HG02571 (cell line): Measurements from ENCODE around the gene TAAR6.
"Not testable (repeated sequence)": the region's sequence is repeated elsewhere in the genome, so short reads cannot be mapped to it uniquely, and the experiment has no call there.

ENCODE experiments used
- ATAC-seq: cut with Tn5 transposase; IDR thresholded peaks from one replicate; pipeline ENCODE4 v1.9.1; 2021; ENCODE audit warnings: mild to moderate bottlenecking, moderate library complexity; ENCODE audit not compliant: unreplicated experiment

Gene TAAR6

GRCh38 chr6:132589454-132589853, 19.3 kb downstream of the TAAR6 start, which contains the start of gene TAAR5:
Gene TAAR5 (minus strand): TSS chr6:132589741. CDS start chr6:132589686, 55 bp downstream.
- ATAC-seq: no peak

GRCh38 chr6:132590362-132590761, 20.2 kb downstream of the TAAR6 start:
- no peak for ATAC-seq

GRCh38 chr6:132592855-132593254, 22.7 kb downstream of the TAAR6 start:
- no peak for ATAC-seq

- no peak for ATAC-seq
These were observed 26.1 kb downstream of the TAAR6 start for GRCh38 chr6:132596201-132596600.

- no peak for ATAC-seq
These were observed 28.4 kb downstream of the TAAR6 start for GRCh38 chr6:132598473-132598872.

GRCh38 chr6:132600900-132601299, 30.8 kb downstream of the TAAR6 start:
- not testable (repeated sequence) for ATAC-seq

GRCh38 chr6:132604635-132605152, 34.6 kb downstream of the TAAR6 start:
- ATAC-seq: no peak

GRCh38 chr6:132607544-132608233, 37.6 kb downstream of the TAAR6 start:
- no peak for ATAC-seq

GRCh38 chr6:132611616-132612015, 41.5 kb downstream of the TAAR6 start:
- ATAC-seq: no peak

GRCh38 chr6:132612449-132613108, 42.5 kb downstream of the TAAR6 start:
- no peak for ATAC-seq

- no peak for ATAC-seq
These were observed 44.4 kb downstream of the TAAR6 start for GRCh38 chr6:132614554-132614953.

GRCh38 chr6:132616677-132617076, 46.6 kb downstream of the TAAR6 start:
- ATAC-seq: no peak
